Activated naive CD4-positive, alpha-beta T cell treated with anti-CD3 and anti-CD28 coated beads, Interleukin-2, amount 10 ng/mL, durations not matched to agents 7 days and 5 days (primary cell): ENCODE measurements around the gene PIP4P1.
A peak's percentile ranks its signal among the peaks of the same experiment; 100 is the strongest.

Source experiments
- CTCF ChIA-PET: fragments of 350-600 bp; sonication (Branson Sonifier 250); formaldehyde crosslinking; loops from one replicate; lab custom pipeline; 2021; ENCODE audit warnings: antibody characterized with exemption; lab: Charles Lee
- DNase-seq: peaks from one replicate; pipeline ENCODE4 v3.0.0-alpha.2; 2020
- H3K27ac Mint-ChIP-seq: one replicate; pipeline ENCODE4 v1.8.0; 2021; ENCODE audit warnings: mild to moderate bottlenecking, moderate library complexity, mixed read lengths
- H3K27me3 Mint-ChIP-seq: one replicate; pipeline ENCODE4 v1.8.0; 2021; ENCODE audit warnings: mild to moderate bottlenecking, mixed read lengths
- H3K36me3 Mint-ChIP-seq: one replicate; pipeline ENCODE4 v1.8.0; 2021; ENCODE audit warnings: mixed read lengths
- H3K4me1 Mint-ChIP-seq: one replicate; pipeline ENCODE4 v1.8.0; 2021; ENCODE audit warnings: mixed read lengths
- H3K4me3 Mint-ChIP-seq: one replicate; pipeline ENCODE4 v1.8.0; 2021; ENCODE audit warnings: mild to moderate bottlenecking, moderate library complexity, mixed read lengths
- H3K9me3 Mint-ChIP-seq: one replicate; pipeline ENCODE4 v1.8.0; 2021; ENCODE audit warnings: mixed read lengths

PIP4P1 gene

DNA sequence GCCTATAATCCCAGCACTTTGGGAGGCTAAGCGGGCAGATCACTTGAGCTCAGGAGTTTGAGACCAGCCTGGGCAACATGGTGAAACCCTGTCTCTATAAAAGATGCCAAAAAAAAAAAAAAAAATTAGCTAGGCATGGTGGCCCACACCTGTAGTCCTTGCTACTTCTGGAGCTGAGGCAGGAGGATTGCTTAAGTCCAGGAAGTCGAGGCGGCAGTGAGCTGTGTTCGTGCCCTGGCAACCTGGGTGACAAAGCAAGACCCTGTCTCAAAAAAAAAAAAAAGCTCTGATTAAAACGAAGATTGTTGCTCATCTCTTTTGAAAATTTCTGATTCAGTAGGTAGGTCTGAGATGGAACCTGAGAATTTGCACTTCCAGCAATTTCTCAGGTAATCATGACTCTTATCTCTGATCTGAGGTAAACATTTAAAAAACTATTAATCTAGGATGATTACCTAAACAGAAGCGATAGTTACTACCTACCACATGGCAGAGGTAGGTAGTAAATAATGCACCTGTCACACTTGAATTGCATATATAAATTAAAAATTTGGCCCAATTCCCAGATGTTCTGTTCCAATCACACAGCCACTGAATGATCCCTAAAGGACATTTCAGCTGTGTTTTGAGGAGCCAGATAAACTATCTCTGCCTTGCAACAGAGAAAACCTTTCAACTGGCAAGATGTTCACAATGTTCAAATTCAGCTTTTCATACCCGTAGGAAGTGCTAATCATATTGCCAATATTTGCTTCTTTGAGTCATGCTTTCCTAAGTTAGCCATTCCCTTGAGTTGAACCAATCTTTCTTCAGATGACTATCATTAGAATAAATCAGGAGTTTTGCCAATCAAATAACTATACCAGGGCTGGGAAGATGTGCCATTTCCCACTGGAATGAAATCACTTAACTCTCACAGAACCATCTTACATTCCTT, 43.7 kb downstream of the PIP4P1 start:
- DNase-seq = no peak
- Mint-ChIP-seq H3K36me3 (peaks cover 1% of the 10 kb centered on the region), H3K4me3 (no peak overlapping the region), H3K9me3 (no peaks in the 10 kb centered on the region), H3K27ac (no peak overlapping the region), H3K4me1 (peaks cover 27% of the 10 kb centered on the region), H3K27me3 (no peaks in the 10 kb centered on the region)
- CTCF ChIA-PET = interaction anchor here (0.6 to 1.5 kb wide), 2 partner anchors 90 to 449 kb away, joined by 3 to 4 read pairs; no protein-coding TSS in a partner anchor

DNA sequence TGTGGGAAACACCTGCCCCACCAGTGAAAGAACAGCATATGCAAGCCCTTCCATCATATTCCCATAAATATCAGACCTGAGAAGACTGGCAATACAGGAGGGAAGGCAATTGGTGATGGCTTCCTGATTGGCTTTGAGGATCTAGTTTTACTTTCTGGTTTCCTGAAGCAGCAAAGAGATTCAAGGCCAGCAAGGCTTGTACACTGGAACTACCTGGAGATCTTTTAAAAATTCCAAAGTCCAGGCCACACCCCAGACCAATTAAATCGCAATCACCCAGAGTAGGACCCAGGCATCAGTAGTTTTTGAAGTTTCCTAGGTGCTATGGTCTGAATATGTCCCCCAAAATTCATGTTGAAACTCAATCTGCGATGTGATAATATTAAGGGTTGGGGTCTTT, 45.0 kb downstream of the PIP4P1 start:
- CTCF ChIA-PET = interaction anchor here (0.7 to 3.0 kb wide), 29 partner anchors 9 to 313 kb away, joined by 3 to 47 read pairs (median 5); partner anchors contain the start of genes APEX1, OSGEP, PARP2 and PIP4P1
- Mint-ChIP-seq H3K36me3 (peaks cover 2% of the 10 kb centered on the region), H3K27ac (no peak overlapping the region), H3K9me3 (no peaks in the 10 kb centered on the region), H3K4me3 (no peak overlapping the region), H3K4me1 (peaks cover 37% of the 10 kb centered on the region), H3K27me3 (no peaks in the 10 kb centered on the region)
- DNase-seq = no peak

DNA sequence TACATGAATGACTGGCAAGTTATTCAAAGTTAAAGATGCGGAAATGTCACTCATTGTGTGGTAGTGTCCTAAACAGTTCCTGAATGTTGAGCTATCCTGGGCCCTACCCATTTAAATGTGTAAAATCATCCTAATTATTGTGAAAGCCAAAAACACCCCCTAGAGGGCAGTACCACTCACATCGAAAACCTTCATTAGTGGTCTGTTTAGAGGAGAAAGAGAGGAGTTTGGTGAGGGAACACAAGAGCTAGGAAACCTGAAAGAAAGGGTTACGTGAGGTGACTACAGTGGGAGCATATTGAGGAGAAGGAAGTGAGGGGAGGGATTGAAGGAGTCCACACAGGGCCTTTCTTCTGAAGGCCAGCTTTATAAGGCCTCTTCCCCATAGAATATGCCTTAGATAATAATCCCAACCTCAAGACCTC, 45.4 kb downstream of the PIP4P1 start:
- CTCF ChIA-PET = interaction anchor here (0.7 to 3.0 kb wide), 31 partner anchors 9 to 313 kb away, joined by 3 to 47 read pairs (median 5); partner anchors contain the start of genes APEX1, OSGEP, PARP2 and PIP4P1
- Mint-ChIP-seq H3K9me3 (no peaks in the 10 kb centered on the region), H3K4me1 (peaks cover 40% of the 10 kb centered on the region), H3K4me3 (no peak overlapping the region), H3K27ac (no peak overlapping the region), H3K27me3 (no peaks in the 10 kb centered on the region), H3K36me3 (peaks cover 4% of the 10 kb centered on the region)
- peak; percentile 52 for DNase-seq

DNA sequence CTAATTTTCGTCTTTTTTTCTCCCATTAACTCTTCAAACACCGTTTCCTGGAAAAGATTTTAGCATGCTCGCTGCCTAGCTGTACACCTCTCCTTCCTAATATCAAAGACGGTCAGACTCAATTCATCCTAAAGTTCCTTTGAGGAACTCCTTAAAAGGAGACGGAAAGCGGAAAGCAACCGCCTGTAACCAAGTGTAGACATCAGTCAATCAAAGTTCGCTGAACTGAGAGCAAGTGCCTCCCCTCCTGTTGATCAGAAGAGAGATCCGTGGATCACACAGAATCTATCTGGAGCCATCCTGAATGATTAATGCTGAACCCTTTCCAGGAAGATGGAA, 47.5 kb downstream of the PIP4P1 start:
- H3K4me1 Mint-ChIP-seq = peaks cover 46% of the 10 kb centered on the region
- DNase-seq = peak; percentile 46

DNA sequence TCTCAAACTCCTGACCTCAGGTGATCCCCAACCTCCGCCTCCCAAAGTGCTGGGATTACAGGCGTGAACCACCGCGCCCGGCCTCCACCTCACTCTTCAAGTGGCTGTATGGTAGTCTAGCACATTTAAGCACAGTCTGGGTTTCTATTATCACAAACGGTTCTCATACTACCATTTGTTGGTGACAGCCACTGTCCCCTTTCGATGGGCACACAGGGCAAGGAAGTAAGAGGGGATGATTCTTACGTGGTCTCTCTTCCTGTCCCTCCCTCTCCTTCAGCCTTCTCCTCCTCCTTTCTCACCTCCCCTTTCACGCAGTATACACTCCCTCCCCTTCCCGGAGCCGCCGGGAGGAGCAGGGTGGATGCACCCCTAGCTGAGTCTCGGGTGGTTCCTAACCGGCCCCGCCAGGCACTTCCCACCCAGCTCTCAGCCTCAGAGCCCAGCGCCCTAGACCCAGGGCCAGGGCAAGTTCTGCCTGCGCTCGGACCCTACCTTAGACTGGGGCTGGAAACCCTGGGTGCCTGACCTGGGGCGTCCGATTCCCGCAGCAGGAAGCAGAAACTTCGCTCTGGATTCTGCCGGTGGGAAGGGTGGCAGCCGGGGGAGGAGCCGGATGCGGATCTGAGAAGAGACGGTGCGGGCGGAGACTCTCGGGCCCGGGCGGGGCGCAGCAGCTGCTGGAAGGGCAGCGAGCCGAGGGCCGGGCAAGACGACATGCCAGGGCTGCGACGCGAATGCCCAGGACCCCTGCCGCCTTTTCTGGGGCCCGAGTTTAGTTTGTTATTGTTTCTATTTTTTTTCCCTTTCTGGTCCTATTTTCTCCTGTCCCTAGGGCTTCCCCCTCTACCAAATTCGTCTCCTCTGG, 48.1 kb downstream of the PIP4P1 start, which contains the start of gene TEP1:
TEP1 (minus strand) TSS at position 626 of the 868 bp plus-strand sequence. CDS start 5,062 bp downstream, outside the sequence.
- Mint-ChIP-seq H3K4me1 (peaks cover 49% of the 10 kb centered on the region), H3K27me3 (no peaks in the 10 kb centered on the region)

More for the DNA sequence above, 47.5 kb downstream of the PIP4P1 start:
- Mint-ChIP-seq H3K27me3 (no peaks in the 10 kb centered on the region), H3K27ac (peak overlapping the region; percentile 90), H3K4me3 (peak overlapping the region; percentile 94), H3K9me3 (no peaks in the 10 kb centered on the region), H3K36me3 (peaks cover 4% of the 10 kb centered on the region)
- CTCF ChIA-PET = interaction anchor here (0.9 to 3.0 kb wide), 9 partner anchors 9 to 194 kb away, joined by 4 to 47 read pairs (median 7); partner anchors contain the start of genes APEX1 and OSGEP

DNA sequence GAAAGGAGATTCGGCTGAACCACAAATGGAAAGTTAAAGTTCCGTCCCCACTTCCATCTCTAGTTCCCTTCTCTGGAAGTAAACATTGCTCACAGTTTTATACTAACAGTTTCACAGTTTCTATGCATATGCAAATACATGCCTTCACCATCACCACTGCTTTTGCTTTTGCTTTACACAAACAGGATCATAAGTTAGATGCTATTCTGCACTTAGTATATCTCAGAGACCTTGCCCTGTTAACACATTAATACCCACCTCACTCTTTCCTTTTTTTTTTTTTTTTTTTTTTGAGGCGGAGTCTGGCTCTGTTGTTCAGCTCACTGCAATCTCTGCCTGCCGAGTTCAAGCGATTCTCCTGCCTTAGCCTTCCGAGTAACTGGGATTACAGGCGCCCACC, 48.8 kb downstream of the PIP4P1 start:
- H3K4me3 Mint-ChIP-seq = peak overlapping the region; percentile 94
- peak overlapping the region; percentile 90 for H3K27ac Mint-ChIP-seq
- H3K27me3 Mint-ChIP-seq = no peaks in the 10 kb centered on the region
- H3K36me3 Mint-ChIP-seq = peaks cover 13% of the 10 kb centered on the region
- CTCF ChIA-PET = interaction anchor here (0.8 kb wide), 1 partner anchor 86 kb away, joined by 3 read pairs; no protein-coding TSS in a partner anchor
- no peaks in the 10 kb centered on the region for H3K9me3 Mint-ChIP-seq
- DNase-seq = no peak
- H3K4me1 Mint-ChIP-seq = peaks cover 49% of the 10 kb centered on the region

More for the DNA sequence above, 48.1 kb downstream of the PIP4P1 start, which contains the start of gene TEP1:
- peaks cover 7% of the 10 kb centered on the region for H3K36me3 Mint-ChIP-seq
- peak within 1 kb of the TSS; percentile 94 for H3K4me3 Mint-ChIP-seq
- H3K9me3 Mint-ChIP-seq = no peaks in the 10 kb centered on the region
- H3K27ac Mint-ChIP-seq = peak within 1 kb of the TSS; percentile 90
- DNase-seq = peak; percentile 85
- CTCF ChIA-PET = interaction anchor here (0.8 to 3.0 kb wide), 9 partner anchors 10 to 195 kb away, joined by 3 to 47 read pairs (median 6); partner anchors contain the start of genes APEX1 and OSGEP

DNA sequence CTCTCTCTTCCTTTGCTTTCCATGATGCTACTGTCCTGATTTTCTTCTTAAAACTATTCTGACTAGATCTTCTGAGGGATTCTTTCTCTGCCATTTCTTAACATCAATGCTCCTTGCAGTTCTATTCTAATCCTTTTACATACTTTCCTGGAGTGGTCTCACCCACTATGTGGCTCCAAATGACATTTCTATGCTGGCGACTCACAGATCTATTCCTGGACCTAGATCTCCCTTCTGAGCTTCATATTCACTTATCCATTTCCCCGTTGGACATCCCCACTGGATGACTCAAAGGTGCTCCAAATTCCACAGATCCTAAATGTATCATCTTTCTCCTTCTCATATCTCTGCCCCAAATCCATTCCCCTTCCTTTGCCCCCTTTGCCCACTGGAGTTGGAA, 52.0 kb downstream of the PIP4P1 start:
- Mint-ChIP-seq H3K4me1 (peaks cover 45% of the 10 kb centered on the region), H3K36me3 (peaks cover 40% of the 10 kb centered on the region), H3K27ac (no peak overlapping the region), H3K9me3 (no peaks in the 10 kb centered on the region), H3K27me3 (no peaks in the 10 kb centered on the region), H3K4me3 (no peak overlapping the region)
- DNase-seq = no peak
- CTCF ChIA-PET = no interaction called here
